OCI-LY3 (cell line): ENCODE results near the gene VPS54.
A peak's percentile ranks its signal among the peaks of the same experiment; 100 is the strongest.

ENCODE experiments used
- H2AFZ ChIP-seq: fragments of 200-600, 300-600 bp; shearing (Covaris generic); 2 replicates; pipeline ENCODE4 v1.6.0; 2014; ENCODE audit warnings: antibody characterized with exemption, low read depth, low read length
- H3K27ac ChIP-seq: fragments of 200-600, 300-600 bp; sonication (generic); 2 replicates; pipeline ENCODE4 v1.5.1; 2014; ENCODE audit warnings: mild to moderate bottlenecking, low read length, moderate library complexity, mixed read lengths
- H3K27me3 ChIP-seq: fragments of 200-600, 300-600 bp; sonication (generic); 2 replicates; pipeline ENCODE4 v1.6.1; 2014; ENCODE audit warnings: low read depth, low read length, mixed read lengths
- H3K36me3 ChIP-seq: fragments of 200-600, 300-600 bp; sonication (generic); replicated peaks from 2 replicates; pipeline ENCODE3; 2014; ENCODE audit warnings: low read depth, low read length, mixed read lengths
- H3K4me1 ChIP-seq: fragments of 300-600, 200-600 bp; sonication (generic); 2 replicates; pipeline ENCODE4 v1.6.1; 2014; ENCODE audit warnings: low read length, mixed read lengths
- H3K4me2 ChIP-seq: fragments of 200-600, 300-600 bp; sonication (generic); 2 replicates; pipeline ENCODE4 v1.6.1; 2014; ENCODE audit warnings: low read length, mixed read lengths
- H3K4me3 ChIP-seq: fragments of 300-600, 200-600 bp; sonication (generic); 2 replicates; pipeline ENCODE4 v1.5.1; 2014; ENCODE audit warnings: antibody characterized with exemption, mild to moderate bottlenecking, low read length, moderate library complexity
- H3K79me2 ChIP-seq: fragments of 300-600, 200-600 bp; shearing (Covaris generic); 2 replicates; pipeline ENCODE4 v1.6.1; 2014; ENCODE audit warnings: mild to moderate bottlenecking, low read length, mixed read lengths
- H3K9ac ChIP-seq: fragments of 300-600, 200-600 bp; shearing (Covaris generic); 2 replicates; pipeline ENCODE4 v1.6.0; 2014; ENCODE audit warnings: mild to moderate bottlenecking, low read length, moderate library complexity
- H3K9me3 ChIP-seq: fragments of 200-600, 300-600 bp; shearing (Covaris generic); 2 replicates; pipeline ENCODE4 v1.6.1; 2014; ENCODE audit warnings: low read length, mixed read lengths; ENCODE audit not compliant: insufficient read depth
- H4K20me1 ChIP-seq: fragments of 200-600, 300-600 bp; sonication (generic); 2 replicates; pipeline ENCODE4 v1.6.1; 2016; ENCODE audit warnings: low read length, mixed read lengths; ENCODE audit not compliant: insufficient read depth
- CTCF ChIP-seq: fragments of 200-600, 300-600 bp; sonication (generic); IDR thresholded peaks from 2 replicates; pipeline ENCODE4 v1.5.1; 2014; ENCODE audit warnings: antibody characterized with exemption, low read length, low read depth
- EZH2phosphoT487 ChIP-seq: fragments of 200-600 bp; shearing (Covaris generic); IDR thresholded peaks from 2 replicates; pipeline ENCODE4 v1.6.1; 2018; ENCODE audit warnings: antibody characterized with exemption, mixed run types, low read depth

Gene VPS54

DNA sequence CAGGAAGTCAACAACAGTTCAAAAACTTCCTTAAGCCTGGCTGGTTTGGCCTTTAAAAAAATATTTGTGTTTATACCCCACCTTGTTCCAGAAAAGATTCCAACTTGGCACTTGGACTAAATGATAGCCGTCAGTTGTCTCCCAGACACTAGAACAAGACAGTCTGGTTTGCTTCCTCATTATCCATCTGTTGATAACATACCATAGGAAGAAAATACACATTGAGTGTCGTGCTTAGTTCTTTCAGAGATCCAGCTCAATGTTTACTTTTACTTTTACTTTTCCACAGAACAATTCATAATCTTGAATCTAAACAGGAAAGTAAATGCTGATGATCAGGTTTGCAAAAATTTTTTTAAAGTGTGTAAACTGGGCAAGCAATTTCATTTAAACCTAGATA lies 2.4 kb upstream of the VPS54 start:
- Histone ChIP-seq H2AFZ (no peak overlapping the region), H3K4me3 (no peak overlapping the region), H3K9ac (no peak overlapping the region), H3K27me3 (no peaks in the 10 kb centered on the region), H3K27ac (no peak overlapping the region), H3K79me2 (peaks cover 24% of the 10 kb centered on the region), H3K4me2 (no peak overlapping the region), H4K20me1 (peaks cover 3% of the 10 kb centered on the region; the same call in 1 of the 2 replicates), H3K9me3 (no peaks in the 10 kb centered on the region), H3K4me1 (peaks cover 19% of the 10 kb centered on the region), H3K36me3 (no peaks in the 10 kb centered on the region)
- no peak for TF ChIP-seq EZH2phosphoT487
- no peak for TF ChIP-seq CTCF

DNA sequence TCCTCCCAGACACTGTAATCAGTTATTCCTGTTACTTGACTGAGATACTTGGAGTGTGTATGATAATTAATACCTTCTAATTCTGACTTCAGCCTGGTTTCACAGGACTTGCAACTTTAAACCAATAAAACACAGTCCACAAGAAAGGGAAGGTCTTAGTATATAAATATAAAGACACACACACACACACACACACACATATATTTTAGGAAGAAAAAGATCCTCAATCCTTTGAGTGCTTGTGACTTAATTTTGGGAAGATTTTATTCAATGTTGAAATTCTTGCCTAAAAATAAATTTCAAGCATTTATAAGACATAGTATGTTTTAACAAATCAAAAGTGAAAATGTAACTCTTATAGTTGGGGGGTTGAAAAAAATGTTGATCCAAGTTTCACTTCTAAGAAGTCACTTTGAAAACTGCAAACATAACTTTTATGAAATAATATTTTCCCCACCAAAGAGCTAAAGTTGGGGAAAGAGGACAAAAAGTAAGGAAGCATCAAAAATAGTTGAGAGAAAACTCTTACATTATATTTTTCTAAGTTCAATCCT lies 824 bp upstream of the VPS54 start:
- Histone ChIP-seq H3K4me3 (peak overlapping the region; percentile 90), H3K4me2 (peak overlapping the region; percentile 99), H3K36me3 (no peaks in the 10 kb centered on the region), H3K27me3 (no peaks in the 10 kb centered on the region), H3K27ac (peak overlapping the region; percentile 57), H3K4me1 (peaks cover 18% of the 10 kb centered on the region), H3K9me3 (no peaks in the 10 kb centered on the region), H4K20me1 (peaks cover 3% of the 10 kb centered on the region; the same call in 1 of the 2 replicates), H3K79me2 (peaks cover 38% of the 10 kb centered on the region), H3K9ac (peak overlapping the region; percentile 77), H2AFZ (peak overlapping the region; percentile 99)
- TF ChIP-seq EZH2phosphoT487 (no peak), CTCF (no peak)

DNA sequence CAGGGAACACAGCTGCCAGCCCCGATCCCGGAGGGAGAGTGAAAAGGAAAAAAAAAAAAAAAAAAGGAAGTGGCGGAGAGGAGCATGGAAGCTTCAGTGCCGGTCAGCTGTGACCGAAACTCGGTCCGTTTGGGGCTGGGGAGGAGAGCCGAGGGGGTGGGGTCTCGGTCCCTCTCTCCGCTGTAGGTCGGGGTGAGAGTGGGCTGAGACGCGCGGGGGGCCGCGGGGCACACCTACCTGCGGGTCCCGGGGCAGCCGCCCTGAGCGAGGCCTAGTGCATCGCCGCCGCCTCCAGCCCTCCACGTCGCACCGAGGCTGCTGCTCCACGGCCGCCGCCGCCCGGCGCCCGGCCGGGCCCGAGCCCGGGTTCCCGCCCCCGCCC lies 536 bp downstream of the VPS54 start:
- H3K27ac ChIP-seq: peak overlapping the region; percentile 57
- no peaks in the 10 kb centered on the region for H3K27me3 ChIP-seq
- H3K4me1 ChIP-seq: peaks cover 18% of the 10 kb centered on the region
- H2AFZ ChIP-seq: 0 out of 2 replicates have a peak overlapping the region, but pooled peaks have one; percentile 29
- peaks cover 7% of the 10 kb centered on the region; the same call in 1 of the 2 replicates for H4K20me1 ChIP-seq
- peak overlapping the region; percentile 90 for H3K4me3 ChIP-seq
- peak overlapping the region; percentile 77 for H3K9ac ChIP-seq
- peak overlapping the region; percentile 99 for H3K4me2 ChIP-seq
- TF ChIP-seq EZH2phosphoT487 (no peak), CTCF (no peak)
- peaks cover 50% of the 10 kb centered on the region for H3K79me2 ChIP-seq
- H3K9me3 ChIP-seq: no peaks in the 10 kb centered on the region
- H3K36me3 ChIP-seq: no peaks in the 10 kb centered on the region

GRCh38 chr2:64017811-64018700 lies 1.2 kb downstream of the VPS54 start:
- Histone ChIP-seq H3K4me3 (peak overlapping the region; percentile 90), H3K27ac (peak overlapping the region; percentile 57), H3K27me3 (no peaks in the 10 kb centered on the region), H3K36me3 (no peaks in the 10 kb centered on the region), H3K79me2 (peaks cover 53% of the 10 kb centered on the region), H3K4me2 (peak overlapping the region; percentile 99), H3K9me3 (no peaks in the 10 kb centered on the region), H4K20me1 (peaks cover 9% of the 10 kb centered on the region), H2AFZ (0 out of 2 replicates have a peak overlapping the region, but pooled peaks have one; percentile 29), H3K9ac (peak overlapping the region; percentile 77), H3K4me1 (peaks cover 18% of the 10 kb centered on the region)
- TF ChIP-seq EZH2phosphoT487 (no peak), CTCF (no peak)
